HUES48 (cell line): ENCODE data around the gene ITGB7.

Experiments
- H3K27ac ChIP-seq: one replicate; pipeline ENCODE4 v1.7.0; 2013; ENCODE audit warnings: low read depth, low read length, inconsistent platforms
- H3K27me3 ChIP-seq: 2 replicates; pipeline ENCODE4 v1.6.1; 2013; ENCODE audit warnings: mild to moderate bottlenecking, low read length; ENCODE audit not compliant: control insufficient read depth, insufficient read depth
- H3K36me3 ChIP-seq: 2 replicates; pipeline ENCODE4 v1.6.1; 2013; ENCODE audit warnings: low read length; ENCODE audit not compliant: control insufficient read depth, insufficient read depth
- H3K4me1 ChIP-seq: 2 replicates; pipeline ENCODE4 v1.6.1; 2013; ENCODE audit warnings: mild to moderate bottlenecking, low read length; ENCODE audit not compliant: control insufficient read depth, insufficient read depth
- H3K4me3 ChIP-seq: 2 replicates; pipeline ENCODE4 v1.5.1; 2013; ENCODE audit warnings: mild to moderate bottlenecking, low read depth, low read length
- H3K9ac ChIP-seq: 2 replicates; pipeline ENCODE4 v1.6.1; 2013; ENCODE audit warnings: mild to moderate bottlenecking, low read depth, low read length, moderate library complexity
- H3K9me3 ChIP-seq: 2 replicates; pipeline ENCODE4 v1.6.1; 2013; ENCODE audit warnings: low read length; ENCODE audit not compliant: control insufficient read depth, insufficient read depth

Gene ITGB7

GRCh38 chr12:53230108-53230845 is 23.2 kb upstream of the ITGB7 start:
- H3K9ac ChIP-seq = no peak overlapping the region
- H3K27ac ChIP-seq = no peak overlapping the region
- no peaks in the 10 kb centered on the region; the same call in 1 of the 2 replicates for H3K27me3 ChIP-seq
- H3K4me3 ChIP-seq = no peak overlapping the region
- peaks cover 5% of the 10 kb centered on the region; the same call in 1 of the 2 replicates for H3K36me3 ChIP-seq
- peaks cover 52% of the 10 kb centered on the region for H3K4me1 ChIP-seq
- no peaks in the 10 kb centered on the region for H3K9me3 ChIP-seq

GRCh38 chr12:53229454-53229853 is 22.4 kb upstream of the ITGB7 start:
- H3K27ac ChIP-seq = no peak overlapping the region
- H3K4me1 ChIP-seq = peaks cover 51% of the 10 kb centered on the region
- no peak overlapping the region for H3K4me3 ChIP-seq
- peaks cover 5% of the 10 kb centered on the region; the same call in 1 of the 2 replicates for H3K36me3 ChIP-seq
- no peaks in the 10 kb centered on the region; the same call in 1 of the 2 replicates for H3K27me3 ChIP-seq
- H3K9ac ChIP-seq = no peak overlapping the region
- no peaks in the 10 kb centered on the region for H3K9me3 ChIP-seq

GRCh38 chr12:53227836-53228235 is 20.8 kb upstream of the ITGB7 start:
- H3K4me1 ChIP-seq = peaks cover 51% of the 10 kb centered on the region
- peaks cover 5% of the 10 kb centered on the region; the same call in 1 of the 2 replicates for H3K36me3 ChIP-seq
- H3K9me3 ChIP-seq = no peaks in the 10 kb centered on the region
- no peak overlapping the region for H3K27ac ChIP-seq
- H3K27me3 ChIP-seq = no peaks in the 10 kb centered on the region; the same call in 1 of the 2 replicates
- no peak overlapping the region for H3K9ac ChIP-seq
- H3K4me3 ChIP-seq = no peak overlapping the region

GRCh38 chr12:53227341-53227740 is 20.3 kb upstream of the ITGB7 start:
- no peak overlapping the region for H3K27ac ChIP-seq
- H3K9me3 ChIP-seq = no peaks in the 10 kb centered on the region
- H3K4me1 ChIP-seq = peaks cover 52% of the 10 kb centered on the region
- H3K9ac ChIP-seq = no peak overlapping the region
- no peaks in the 10 kb centered on the region; the same call in 1 of the 2 replicates for H3K27me3 ChIP-seq
- no peak overlapping the region for H3K4me3 ChIP-seq
- H3K36me3 ChIP-seq = peaks cover 5% of the 10 kb centered on the region; the same call in 1 of the 2 replicates

GRCh38 chr12:53226815-53227214 is 19.8 kb upstream of the ITGB7 start:
- H3K27me3 ChIP-seq = no peaks in the 10 kb centered on the region; the same call in 1 of the 2 replicates
- peaks cover 5% of the 10 kb centered on the region; the same call in 1 of the 2 replicates for H3K36me3 ChIP-seq
- no peaks in the 10 kb centered on the region for H3K9me3 ChIP-seq
- H3K9ac ChIP-seq = no peak overlapping the region
- H3K4me1 ChIP-seq = peaks cover 56% of the 10 kb centered on the region
- H3K4me3 ChIP-seq = no peak overlapping the region
- H3K27ac ChIP-seq = no peak overlapping the region

GRCh38 chr12:53225635-53226424 is 18.8 kb upstream of the ITGB7 start:
- no peak overlapping the region for H3K9ac ChIP-seq
- H3K4me3 ChIP-seq = no peak overlapping the region
- H3K4me1 ChIP-seq = peaks cover 50% of the 10 kb centered on the region
- H3K36me3 ChIP-seq = peaks cover 5% of the 10 kb centered on the region; the same call in 1 of the 2 replicates
- no peaks in the 10 kb centered on the region for H3K9me3 ChIP-seq
- no peaks in the 10 kb centered on the region; the same call in 1 of the 2 replicates for H3K27me3 ChIP-seq
- H3K27ac ChIP-seq = no peak overlapping the region

- Histone ChIP-seq H3K36me3 (peaks cover 5% of the 10 kb centered on the region; the same call in 1 of the 2 replicates), H3K9me3 (no peaks in the 10 kb centered on the region), H3K27ac (no peak overlapping the region), H3K27me3 (no peaks in the 10 kb centered on the region), H3K4me1 (peaks cover 45% of the 10 kb centered on the region), H3K9ac (no peak overlapping the region), H3K4me3 (no peak overlapping the region)
These were observed 18.0 kb upstream of the ITGB7 start for GRCh38 chr12:53224897-53225634.

- no peaks in the 10 kb centered on the region for H3K9me3 ChIP-seq
- no peak overlapping the region for H3K9ac ChIP-seq
- H3K27ac ChIP-seq = no peak overlapping the region
- 0 out of 2 replicates have a peak overlapping the region, but pooled peaks have one; percentile 3 for H3K4me3 ChIP-seq
- H3K36me3 ChIP-seq = peaks cover 5% of the 10 kb centered on the region; the same call in 1 of the 2 replicates
- peaks cover 38% of the 10 kb centered on the region for H3K4me1 ChIP-seq
- peaks cover 5% of the 10 kb centered on the region for H3K27me3 ChIP-seq
These were observed 17.2 kb upstream of the ITGB7 start for GRCh38 chr12:53224061-53224896.

GRCh38 chr12:53223389-53224060 is 16.5 kb upstream of the ITGB7 start:
- Histone ChIP-seq H3K4me1 (peaks cover 38% of the 10 kb centered on the region), H3K9me3 (no peaks in the 10 kb centered on the region), H3K27me3 (peaks cover 10% of the 10 kb centered on the region), H3K4me3 (0 out of 2 replicates have a peak overlapping the region, but pooled peaks have one; percentile 3), H3K27ac (peak overlapping the region; percentile 37), H3K9ac (no peak overlapping the region), H3K36me3 (peaks cover 5% of the 10 kb centered on the region; the same call in 1 of the 2 replicates)
